GM12875 (cell line): ENCODE results near the gene FBXO42.
"Not testable (repeated sequence)": the region's sequence is repeated elsewhere in the genome, so short reads cannot be mapped to it uniquely, and the experiment has no call there.

Experiments
- H3K4me3 ChIP-seq: one replicate; pipeline ENCODE4 v1.5.1; 2011; ENCODE audit warnings: low read depth, low read length, control low read depth
- CTCF ChIP-seq: IDR thresholded peaks from 2 replicates; pipeline ENCODE4 v1.5.1; 2011; ENCODE audit warnings: low read depth, mild to moderate bottlenecking, control low read depth, inconsistent platforms, low read length, moderate library complexity, borderline replicate concordance; ENCODE audit not compliant: insufficient read depth

FBXO42 gene

DNA sequence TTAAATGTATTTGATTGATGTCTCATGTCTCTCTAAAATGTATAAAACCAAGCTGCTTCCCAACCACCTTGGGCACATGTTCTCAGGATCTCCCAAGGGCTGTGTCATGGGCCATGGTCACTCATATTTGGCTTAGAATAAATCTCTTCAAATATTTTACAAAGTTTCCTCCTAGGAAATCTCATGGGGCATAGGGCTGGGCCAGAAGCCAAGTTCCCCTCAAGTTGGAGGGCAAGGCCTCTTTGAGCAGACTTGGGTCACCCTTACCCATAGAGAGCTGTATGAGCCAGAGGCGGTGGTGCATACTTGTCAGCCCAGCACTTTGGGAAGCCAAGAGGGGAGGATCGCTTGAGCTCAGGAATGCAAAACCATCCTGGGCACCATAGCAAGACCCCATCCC lies 2.3 kb upstream of the FBXO42 start:
- no peak overlapping the region for H3K4me3 ChIP-seq
- no peak for TF ChIP-seq CTCF

GRCh38 chr1:16352842-16353535 lies 709 bp upstream of the FBXO42 start:
- H3K4me3 ChIP-seq, result peak overlapping the region; percentile 57

GRCh38 chr1:16351456-16351993 lies 755 bp downstream of the FBXO42 start:
- H3K4me3 ChIP-seq, result peak overlapping the region; percentile 70
- no peak for TF ChIP-seq CTCF

More at GRCh38 chr1:16352842-16353535, 709 bp upstream of the FBXO42 start:
- no peak for TF ChIP-seq CTCF

GRCh38 chr1:16349847-16350406 lies 2.4 kb downstream of the FBXO42 start:
- no peak for TF ChIP-seq CTCF
- H3K4me3 ChIP-seq, result no peak overlapping the region

GRCh38 chr1:16348414-16349182 lies 3.7 kb downstream of the FBXO42 start:
- TF ChIP-seq CTCF, result no peak
- H3K4me3 ChIP-seq, result no peak overlapping the region

GRCh38 chr1:16343276-16343675 lies 9.0 kb downstream of the FBXO42 start:
- H3K4me3 ChIP-seq, result not testable (repeated sequence)

DNA sequence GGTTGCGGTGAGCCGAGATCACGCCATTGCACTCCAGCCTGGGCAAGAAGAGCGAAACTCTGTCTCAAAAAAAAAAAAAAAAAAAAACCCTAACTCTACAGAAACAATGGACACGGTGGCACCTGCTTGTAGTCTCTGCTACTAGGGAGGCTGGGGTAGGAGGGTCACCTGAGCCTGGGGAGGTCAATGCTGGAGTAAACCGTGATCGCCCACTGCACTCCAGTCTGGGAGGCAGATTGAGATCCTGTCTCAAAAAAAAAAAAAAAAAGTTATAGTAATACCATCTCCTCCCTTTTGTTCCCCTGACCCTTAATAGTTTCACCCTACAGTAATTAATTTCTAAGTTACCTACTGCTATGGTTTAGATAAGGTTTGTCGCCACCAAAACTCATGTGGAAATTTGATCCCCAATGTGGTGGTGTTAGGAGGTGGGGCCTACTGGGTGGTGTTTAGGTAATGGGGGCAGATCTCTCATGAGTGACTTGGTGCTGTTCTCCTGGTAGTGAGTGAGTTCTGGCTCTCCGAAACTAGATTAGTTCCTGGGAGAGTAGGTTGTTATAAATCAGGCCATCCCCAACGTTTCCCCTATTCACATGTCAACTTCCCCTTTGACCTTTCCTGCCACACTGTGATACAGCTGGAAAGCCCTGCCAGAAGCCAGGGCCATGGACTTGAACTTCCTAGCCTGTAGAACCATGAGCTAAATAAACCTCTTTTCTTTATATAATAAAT lies 9.8 kb downstream of the FBXO42 start:
- no peak for TF ChIP-seq CTCF
- H3K4me3 ChIP-seq, result no peak overlapping the region
